HEK293T (cell line): Measurements from ENCODE around the gene GPD1.

Source experiments
- BHLHE40 ChIP-seq: fragments of 450-650 bp; IDR thresholded peaks from 2 replicates; pipeline ENCODE4 v1.6.1; 2016; ENCODE audit warnings: mild to moderate bottlenecking, moderate library complexity, borderline replicate concordance
- ELF4 ChIP-seq: fragments of 450-650 bp; IDR thresholded peaks from 2 replicates; pipeline ENCODE4 v1.6.1; 2017; ENCODE audit warnings: antibody characterized with exemption
- FOXA1 ChIP-seq: fragments of 450-650 bp; IDR thresholded peaks from 2 replicates; pipeline ENCODE4 v1.6.1; 2016; ENCODE audit warnings: mild to moderate bottlenecking
- FOXM1 ChIP-seq: fragments of 450-650 bp; IDR thresholded peaks from 2 replicates; pipeline ENCODE4 v1.6.1; 2017; ENCODE audit warnings: mild to moderate bottlenecking, borderline replicate concordance
- L3MBTL2 ChIP-seq: fragments of 450-650 bp; conservative IDR thresholded peaks from 2 replicates; pipeline ENCODE4 v1.6.1; 2016; ENCODE audit warnings: mild to moderate bottlenecking
- SP1 ChIP-seq: fragments of 450-650 bp; IDR thresholded peaks from 2 replicates; pipeline ENCODE4 v1.6.1; 2017
- SUZ12 ChIP-seq: fragments of 450-650 bp; IDR thresholded peaks from 2 replicates; pipeline ENCODE4 v1.6.1; 2016; ENCODE audit warnings: mild to moderate bottlenecking

- no peak for TF ChIP-seq ELF4
- TF ChIP-seq SP1, result no peak
- no peak for TF ChIP-seq L3MBTL2
- TF ChIP-seq SUZ12, result no peak
- TF ChIP-seq FOXA1, result no peak
- TF ChIP-seq FOXM1, result no peak
- no peak for TF ChIP-seq BHLHE40
These were observed 3.1 kb downstream of the GPD1 start for GRCh38 chr12:50106907-50107306.
